Measurements from ENCODE around the gene TRDMT1.

The TRDMT1 gene

DNA sequence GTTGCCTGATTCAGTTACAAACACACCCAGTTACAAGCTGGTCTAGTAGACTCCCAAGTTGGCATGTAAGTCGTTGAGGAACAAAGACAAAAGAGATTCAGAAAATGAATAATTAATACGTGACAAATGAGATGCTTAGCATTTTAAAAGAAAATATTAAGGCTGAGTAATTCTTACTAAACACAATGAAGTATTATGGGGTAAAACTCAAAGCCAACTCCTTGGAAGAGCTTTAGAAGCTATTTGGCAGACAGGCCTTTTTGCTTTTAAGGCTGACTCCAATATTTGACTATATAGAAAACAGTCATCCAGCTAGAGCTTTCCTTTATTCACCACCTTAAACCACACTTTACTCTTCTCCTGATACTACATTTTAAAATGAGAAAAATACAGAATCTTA, 5.4 kb downstream of the TRDMT1 start:
- TF ChIP-seq, protein P1, sequence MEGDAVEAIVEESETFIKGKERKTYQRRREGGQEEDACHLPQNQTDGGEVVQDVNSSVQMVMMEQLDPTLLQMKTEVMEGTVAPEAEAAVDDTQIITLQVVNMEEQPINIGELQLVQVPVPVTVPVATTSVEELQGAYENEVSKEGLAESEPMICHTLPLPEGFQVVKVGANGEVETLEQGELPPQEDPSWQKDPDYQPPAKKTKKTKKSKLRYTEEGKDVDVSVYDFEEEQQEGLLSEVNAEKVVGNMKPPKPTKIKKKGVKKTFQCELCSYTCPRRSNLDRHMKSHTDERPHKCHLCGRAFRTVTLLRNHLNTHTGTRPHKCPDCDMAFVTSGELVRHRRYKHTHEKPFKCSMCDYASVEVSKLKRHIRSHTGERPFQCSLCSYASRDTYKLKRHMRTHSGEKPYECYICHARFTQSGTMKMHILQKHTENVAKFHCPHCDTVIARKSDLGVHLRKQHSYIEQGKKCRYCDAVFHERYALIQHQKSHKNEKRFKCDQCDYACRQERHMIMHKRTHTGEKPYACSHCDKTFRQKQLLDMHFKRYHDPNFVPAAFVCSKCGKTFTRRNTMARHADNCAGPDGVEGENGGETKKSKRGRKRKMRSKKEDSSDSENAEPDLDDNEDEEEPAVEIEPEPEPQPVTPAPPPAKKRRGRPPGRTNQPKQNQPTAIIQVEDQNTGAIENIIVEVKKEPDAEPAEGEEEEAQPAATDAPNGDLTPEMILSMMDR (conservative IDR thresholded peaks at IDR 0.05; ENCODE audit: control insufficient read depth, insufficient read depth, low read depth, low read length) = no peak

DNA sequence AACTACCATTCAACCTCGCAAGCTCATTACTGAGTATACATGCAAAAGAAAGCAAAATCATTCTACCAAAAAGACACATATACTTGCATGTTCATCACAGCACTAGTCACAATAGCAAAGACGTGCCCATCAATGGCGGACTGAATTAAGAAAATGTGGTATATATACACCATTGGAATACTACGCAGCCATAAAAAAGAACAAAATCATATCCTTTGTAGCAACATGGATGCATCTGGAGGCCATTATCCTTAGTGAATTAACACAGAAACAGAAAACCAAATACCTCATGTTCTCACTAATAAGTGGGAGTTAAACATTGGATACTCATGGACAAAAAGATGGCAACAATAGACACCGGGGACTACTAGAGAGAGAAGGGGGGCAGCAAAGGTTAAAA, 6.4 kb downstream of the TRDMT1 start:
- no peak overlapping the region for H3K4me3 ChIP-seq (ENCODE audit: control insufficient read depth, low read depth, low read length)
- no peak for DNase-seq (ENCODE audit: low read depth)
- TF ChIP-seq, protein P1 (conservative IDR thresholded peaks at IDR 0.05; ENCODE audit: control insufficient read depth, insufficient read depth, low read depth, low read length) = no peak

More for the DNA sequence above, 5.4 kb downstream of the TRDMT1 start:
- no peak overlapping the region for H3K4me3 ChIP-seq (ENCODE audit: control insufficient read depth, low read depth, low read length)
- DNase-seq (ENCODE audit: low read depth) = no peak

DNA sequence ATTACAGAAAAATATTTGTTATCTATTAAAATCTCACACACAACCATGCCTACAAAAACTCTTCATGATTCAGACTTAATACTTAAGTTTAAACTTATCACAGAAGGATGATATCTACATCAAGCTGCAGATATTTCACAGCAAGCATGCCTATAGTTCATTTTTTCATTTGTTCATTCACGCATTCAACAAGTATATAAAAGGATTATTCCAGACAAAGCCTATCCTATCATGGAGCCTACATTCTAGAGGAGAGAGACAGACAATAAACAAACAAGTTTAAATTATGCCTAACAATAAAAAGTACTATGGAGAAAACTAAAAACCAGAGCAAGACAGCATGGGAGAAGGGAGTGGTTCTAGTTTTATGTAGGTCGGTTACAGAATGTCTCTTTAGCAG, 10.9 kb downstream of the TRDMT1 start:
- no peak overlapping the region for H3K4me3 ChIP-seq (ENCODE audit: control insufficient read depth, low read depth, low read length)
- TF ChIP-seq, protein P1 (conservative IDR thresholded peaks at IDR 0.05; ENCODE audit: control insufficient read depth, insufficient read depth, low read depth, low read length) = no peak
- DNase-seq (ENCODE audit: low read depth) = no peak

DNA sequence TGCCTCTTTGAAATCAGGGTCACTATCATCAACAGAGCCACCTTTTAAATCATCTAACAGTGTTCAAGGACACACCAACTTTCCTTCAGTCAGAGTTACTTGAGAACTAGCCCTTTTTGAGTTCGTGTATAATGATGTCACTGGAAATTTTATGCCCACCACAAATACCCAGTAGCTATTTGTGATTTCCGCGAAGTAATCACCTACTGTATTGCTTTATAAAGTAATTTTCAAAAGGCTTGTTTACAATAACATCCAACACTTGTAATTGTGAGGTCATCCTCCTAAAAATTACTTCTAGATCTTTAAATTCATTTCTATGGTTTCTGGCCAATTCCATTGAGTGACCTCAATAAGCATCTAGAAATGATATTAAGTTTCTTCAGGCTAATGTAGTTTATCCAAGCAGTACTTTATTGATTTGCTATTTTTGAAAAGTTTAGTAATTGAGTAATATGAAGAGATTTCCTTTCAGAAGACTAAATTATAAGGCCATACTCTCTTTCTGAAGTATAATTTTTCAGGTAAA, 12.8 kb downstream of the TRDMT1 start:
- DNase-seq (ENCODE audit: low read depth) = no peak
- TF ChIP-seq, protein P1 (conservative IDR thresholded peaks at IDR 0.05; ENCODE audit: control insufficient read depth, insufficient read depth, low read depth, low read length) = no peak
- H3K4me3 ChIP-seq (ENCODE audit: control insufficient read depth, low read depth, low read length) = no peak overlapping the region

DNA sequence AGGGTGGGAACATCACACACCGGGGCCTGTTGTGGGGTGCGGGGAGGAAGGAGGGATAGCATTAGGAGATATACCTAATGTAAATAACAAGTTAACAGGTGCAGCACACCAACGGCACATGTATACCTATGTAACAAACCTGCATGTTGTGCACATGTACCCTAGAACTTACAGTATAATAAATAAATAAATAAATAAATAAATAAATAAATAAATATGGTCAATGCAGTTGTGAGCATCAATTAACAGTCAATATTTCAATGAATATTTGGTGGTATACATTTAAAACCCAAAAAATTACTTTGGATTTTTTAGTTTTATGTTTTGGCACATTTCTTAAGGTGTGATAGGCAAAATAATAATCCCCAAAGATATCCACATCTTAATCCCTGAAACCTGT, 15.6 kb downstream of the TRDMT1 start:
- TF ChIP-seq, protein P1 (conservative IDR thresholded peaks at IDR 0.05; ENCODE audit: control insufficient read depth, insufficient read depth, low read depth, low read length) = no peak
- H3K4me3 ChIP-seq (ENCODE audit: control insufficient read depth, low read depth, low read length) = no peak overlapping the region
- DNase-seq (ENCODE audit: low read depth) = no peak

DNA sequence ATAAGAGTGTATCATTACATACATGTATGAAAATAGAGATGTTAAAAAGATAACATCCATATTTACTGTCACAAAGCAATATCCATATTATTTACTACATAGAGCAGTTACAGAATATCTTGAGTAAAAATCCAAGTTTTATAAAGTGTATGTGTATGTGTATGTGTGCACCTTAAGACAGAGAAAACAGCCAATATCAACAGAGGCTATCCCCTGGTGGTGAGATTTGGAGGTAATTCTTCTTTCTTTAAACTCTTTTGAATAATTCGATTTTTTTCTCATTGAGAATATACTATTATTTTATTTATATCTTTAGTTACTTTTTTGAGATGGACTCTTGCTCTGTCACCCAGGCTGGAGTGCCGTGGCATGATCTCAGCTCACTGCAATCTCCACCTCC, 18.4 kb downstream of the TRDMT1 start:
- TF ChIP-seq, protein P1 (conservative IDR thresholded peaks at IDR 0.05; ENCODE audit: control insufficient read depth, insufficient read depth, low read depth, low read length) = peak; percentile 37
- no peak overlapping the region for H3K4me3 ChIP-seq (ENCODE audit: control insufficient read depth, low read depth, low read length)
- no peak for DNase-seq (ENCODE audit: low read depth)

DNA sequence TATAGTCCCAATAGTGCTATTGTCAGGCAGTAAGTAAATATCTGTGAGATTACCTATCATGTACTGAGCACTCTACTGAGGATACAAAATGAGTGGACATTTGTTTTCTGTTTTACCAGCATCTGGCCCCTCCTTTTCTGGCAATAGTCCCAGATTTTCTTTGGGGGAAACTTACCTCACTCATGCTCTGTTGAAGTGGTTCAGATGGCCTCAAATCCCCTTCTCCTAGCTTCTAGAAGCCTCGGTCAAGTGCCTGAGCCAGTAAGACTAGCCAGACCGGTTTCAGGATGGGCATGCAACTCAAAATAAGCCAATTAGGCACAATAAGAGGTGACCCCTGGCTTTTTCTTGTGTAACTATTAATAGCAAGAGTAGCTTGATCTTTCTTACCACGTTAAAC, 19.7 kb downstream of the TRDMT1 start:
- H3K4me3 ChIP-seq (ENCODE audit: control insufficient read depth, low read depth, low read length) = no peak overlapping the region
- DNase-seq (ENCODE audit: low read depth) = no peak

More for the DNA sequence above, 19.7 kb downstream of the TRDMT1 start:
- TF ChIP-seq, protein P1 (conservative IDR thresholded peaks at IDR 0.05; ENCODE audit: control insufficient read depth, insufficient read depth, low read depth, low read length) = no peak
